CD8-positive, alpha-beta memory T cell (primary cell): ENCODE results near the gene ADGRA3. TPM values are rescaled to one million over a fixed set of nuclear protein-coding genes. Genes with fewer than 3 reads are reported as not detected.

ENCODE experiments used
- CTCF ChIA-PET: fragments of 350-600 bp; sonication (Branson Sonifier 250); formaldehyde crosslinking; loops from one replicate; lab custom pipeline; 2021; ENCODE audit warnings: antibody characterized with exemption; lab: Charles Lee
- POLR2A ChIA-PET: fragments of 350-600 bp; sonication (Branson Sonifier 250); formaldehyde crosslinking; loops from one replicate; lab custom pipeline; 2021; ENCODE audit warnings: antibody characterized with exemption; lab: Charles Lee
- DNase-seq, 5 donors: peaks; one replicate each; pipeline versions ENCODE4 v3.0.0 to v3.0.0-alpha.2; 2020 to 2022; ENCODE audit warnings: mixed read lengths in 1 of 5
- H3K27ac ChIP-seq: one replicate; pipeline ENCODE4 v1.7.0; 2013; ENCODE audit warnings: low read depth, mild to moderate bottlenecking, low read length, moderate library complexity
- H3K27me3 ChIP-seq: 2 replicates; pipeline ENCODE4 v1.7.0; 2013; ENCODE audit warnings: low read length, mild to moderate bottlenecking; ENCODE audit not compliant: insufficient read depth, poor library complexity, severe bottlenecking
- H3K36me3 ChIP-seq: 2 replicates; pipeline ENCODE4 v1.7.0; 2013; ENCODE audit warnings: mild to moderate bottlenecking, low read length, moderate library complexity; ENCODE audit not compliant: insufficient read depth
- H3K4me1 ChIP-seq: 2 replicates; pipeline ENCODE4 v1.7.0; 2013; ENCODE audit warnings: mild to moderate bottlenecking, low read length, moderate library complexity; ENCODE audit not compliant: insufficient read depth
- H3K4me3 ChIP-seq: 2 replicates; pipeline ENCODE4 v1.7.0; 2013; ENCODE audit warnings: mild to moderate bottlenecking, low read length
- H3K9me3 ChIP-seq: 2 replicates; pipeline ENCODE4 v1.7.0; 2013; ENCODE audit warnings: mild to moderate bottlenecking, low read length
- H3K27ac Mint-ChIP-seq, 8 donors: one replicate each; pipeline ENCODE4 v1.8.0; 2020 to 2021; ENCODE audit warnings: mixed read lengths in 8 of 8, mild to moderate bottlenecking in 6 of 8, inconsistent platforms in 3 of 8, moderate library complexity in 3 of 8
- H3K27me3 Mint-ChIP-seq, 2 donors: one replicate each; pipeline ENCODE4 v1.8.0; 2020 to 2021; ENCODE audit warnings: mixed read lengths in 2 of 2, mild to moderate bottlenecking in 1 of 2, moderate library complexity in 1 of 2
- H3K36me3 Mint-ChIP-seq, 3 donors: one replicate each; pipeline ENCODE4 v1.8.0; 2020 to 2021; ENCODE audit warnings: mixed read lengths in 3 of 3, inconsistent platforms in 1 of 3, mild to moderate bottlenecking in 1 of 3
- H3K4me1 Mint-ChIP-seq, 3 donors: one replicate each; pipeline ENCODE4 v1.8.0; 2020 to 2021; ENCODE audit warnings: mixed read lengths in 3 of 3, inconsistent platforms in 1 of 3, mild to moderate bottlenecking in 1 of 3
- H3K4me3 Mint-ChIP-seq, 7 donors: one replicate each; pipeline ENCODE4 v1.8.0; 2020 to 2021; ENCODE audit warnings: mixed read lengths in 7 of 7, mild to moderate bottlenecking in 6 of 7, moderate library complexity in 4 of 7, inconsistent platforms in 2 of 7
- H3K9me3 Mint-ChIP-seq, 5 donors: one replicate each; pipeline ENCODE4 v1.8.0; 2020 to 2022; ENCODE audit warnings: mixed read lengths in 5 of 5, mild to moderate bottlenecking in 3 of 5, moderate library complexity in 2 of 5, inconsistent platforms in 1 of 5
- polyA plus RNA-seq: library from polyadenylated mRNA; unstranded; fragments of 300-500 nt; fragmentation: Illumina TruSeq; gene quantifications from one replicate; pipeline ENCODE4 v1.2.3, GENCODE V29; 2021
- total RNA-seq, 2 experiments: library from RNA; stranded (reverse); gene quantifications; one replicate each; pipeline ENCODE4 v1.2.3, GENCODE V29; 2021

The ADGRA3 gene
- total and polyA plus RNA-seq, 3 experiments from 2014 or later = 0.32 to 2.2 (median 2.1) TPM

DNA sequence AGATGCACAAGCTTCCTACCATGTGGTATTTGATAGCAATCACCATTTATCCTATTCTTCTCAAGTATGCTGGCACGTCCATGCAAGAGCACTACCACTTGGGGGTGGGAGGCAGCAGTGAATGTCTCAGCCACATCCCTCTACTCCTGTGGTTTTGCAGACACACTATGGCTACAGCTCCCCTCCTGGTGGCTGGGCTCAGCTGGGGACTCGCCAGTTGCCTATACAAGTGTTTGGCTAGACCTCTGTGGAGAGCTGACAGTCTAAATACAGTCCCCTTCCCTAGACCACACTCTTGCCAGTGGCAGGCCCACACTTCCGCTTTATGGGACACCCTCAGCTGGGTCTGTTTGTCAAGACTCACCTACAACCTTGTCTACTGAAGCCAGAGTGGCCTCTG is 53.2 kb downstream of the ADGRA3 start:
- no peaks in the 10 kb centered on the region for H3K36me3 ChIP-seq
- H3K36me3 Mint-ChIP-seq = peaks cover 0 to 1% (median 0%) of the 10 kb centered on the region in 3 donors
- H3K27ac ChIP-seq = no peak overlapping the region
- no peaks in the 10 kb centered on the region for H3K9me3 ChIP-seq
- peaks cover 0 to 1% of the 10 kb centered on the region in 2 donors for H3K27me3 Mint-ChIP-seq
- CTCF ChIA-PET = no interaction called here
- no peak overlapping the region for H3K4me3 Mint-ChIP-seq
- no peak overlapping the region for H3K27ac Mint-ChIP-seq
- no peak for DNase-seq
- H3K4me3 ChIP-seq = no peak overlapping the region
- no peaks in the 10 kb centered on the region for H3K4me1 ChIP-seq
- POLR2A ChIA-PET = no interaction called here
- H3K4me1 Mint-ChIP-seq = no peaks in the 10 kb centered on the region
- H3K27me3 ChIP-seq = no peaks in the 10 kb centered on the region
- H3K9me3 Mint-ChIP-seq = peaks cover 0 to 11% (median 5%) of the 10 kb centered on the region in 5 donors

DNA sequence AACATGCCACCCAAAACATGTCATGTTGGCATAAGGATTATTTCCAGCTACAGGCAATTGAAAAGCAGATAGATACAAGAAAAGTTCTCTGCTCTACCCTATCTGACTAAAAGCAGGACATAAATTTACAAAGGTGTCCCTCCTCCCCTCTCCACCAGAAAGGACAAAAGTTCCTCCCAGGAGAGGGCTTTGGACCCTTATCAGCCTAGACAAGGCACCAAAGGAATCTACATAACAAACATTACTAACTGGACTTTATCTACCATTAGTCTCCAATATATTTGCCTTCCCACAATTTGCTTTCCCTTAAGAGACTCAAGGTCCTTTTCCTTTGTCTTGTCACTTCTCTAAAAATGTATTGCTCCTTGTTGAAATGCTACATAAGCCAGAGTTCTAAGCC is 55.6 kb downstream of the ADGRA3 start:
- Histone ChIP-seq H3K9me3 (no peaks in the 10 kb centered on the region), H3K27ac (no peak overlapping the region), H3K36me3 (no peaks in the 10 kb centered on the region), H3K4me3 (no peak overlapping the region), H3K27me3 (no peaks in the 10 kb centered on the region), H3K4me1 (no peaks in the 10 kb centered on the region)
- DNase-seq = no peak
- Mint-ChIP-seq H3K4me3 (no peak overlapping the region), H3K4me1 (no peaks in the 10 kb centered on the region), H3K27ac (no peak overlapping the region), H3K36me3 (peaks cover 0 to 1% (median 0%) of the 10 kb centered on the region in 3 donors), H3K9me3 (peaks cover 0 to 7% (median 2%) of the 10 kb centered on the region in 5 donors), H3K27me3 (peaks cover 0 to 1% of the 10 kb centered on the region in 2 donors)
- POLR2A ChIA-PET = no interaction called here
- CTCF ChIA-PET = no interaction called here

DNA sequence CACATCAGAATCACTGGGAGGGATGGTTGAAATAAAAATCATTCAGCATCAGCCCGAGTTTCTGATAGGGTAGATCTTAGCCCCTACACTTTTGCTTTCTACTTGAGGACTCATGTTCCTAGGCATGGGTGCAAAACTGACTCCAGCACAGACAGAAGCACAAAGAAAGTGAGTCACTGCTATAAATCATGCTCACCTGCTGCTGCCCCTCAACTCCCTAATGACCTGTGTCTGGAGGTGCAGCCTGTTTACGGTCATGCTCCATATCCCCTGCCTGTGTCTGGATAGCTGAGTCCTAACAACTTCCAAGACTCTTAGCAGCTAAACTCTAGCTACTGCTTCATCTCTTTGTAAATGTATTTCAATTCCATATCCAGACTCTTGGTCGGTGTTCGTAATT is 57.8 kb downstream of the ADGRA3 start:
- H3K9me3 Mint-ChIP-seq = peaks cover 2 to 8% (median 3%) of the 10 kb centered on the region in 5 donors
- H3K36me3 Mint-ChIP-seq = peaks cover 0 to 1% (median 0%) of the 10 kb centered on the region in 3 donors
- ChIA-PET POLR2A (no interaction called here), CTCF (no interaction called here)
- H3K4me3 Mint-ChIP-seq = no peak overlapping the region
- H3K4me3 ChIP-seq = no peak overlapping the region
- H3K9me3 ChIP-seq = no peaks in the 10 kb centered on the region
- DNase-seq = no peak
- H3K4me1 Mint-ChIP-seq = no peaks in the 10 kb centered on the region
- H3K4me1 ChIP-seq = no peaks in the 10 kb centered on the region
- H3K27ac Mint-ChIP-seq = no peak overlapping the region
- no peak overlapping the region for H3K27ac ChIP-seq
- H3K27me3 ChIP-seq = no peaks in the 10 kb centered on the region
- peaks cover 0 to 1% of the 10 kb centered on the region in 2 donors for H3K27me3 Mint-ChIP-seq
- H3K36me3 ChIP-seq = no peaks in the 10 kb centered on the region

DNA sequence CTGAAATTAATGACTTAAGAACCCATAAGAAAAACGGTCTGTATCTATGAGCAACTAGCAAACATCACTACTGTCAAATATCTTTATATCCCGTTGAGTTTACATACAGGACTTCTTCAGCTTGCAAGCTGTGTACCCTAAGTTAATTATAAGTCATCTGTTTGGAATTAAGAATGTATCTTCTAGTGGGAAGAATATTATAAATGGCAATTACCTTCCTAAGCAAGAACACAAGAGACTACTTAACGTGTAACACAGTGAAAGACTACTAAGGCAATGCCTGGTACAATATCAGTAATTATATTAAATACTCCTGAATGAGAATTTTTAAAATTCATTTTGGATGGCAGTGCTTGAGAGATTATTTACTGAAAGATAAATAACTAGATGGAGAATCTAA is 58.5 kb downstream of the ADGRA3 start:
- Mint-ChIP-seq H3K27ac (no peak overlapping the region), H3K9me3 (peaks cover 2 to 8% (median 3%) of the 10 kb centered on the region in 5 donors), H3K36me3 (peaks cover 0 to 1% (median 0%) of the 10 kb centered on the region in 3 donors), H3K4me3 (no peak overlapping the region), H3K4me1 (no peaks in the 10 kb centered on the region), H3K27me3 (peaks cover 0 to 1% of the 10 kb centered on the region in 2 donors)
- H3K4me1 ChIP-seq = no peaks in the 10 kb centered on the region
- H3K36me3 ChIP-seq = no peaks in the 10 kb centered on the region
- no peaks in the 10 kb centered on the region for H3K27me3 ChIP-seq
- H3K9me3 ChIP-seq = no peaks in the 10 kb centered on the region
- ChIA-PET CTCF (no interaction called here), POLR2A (no interaction called here)
- no peak overlapping the region for H3K4me3 ChIP-seq
- no peak for DNase-seq
- no peak overlapping the region for H3K27ac ChIP-seq

DNA sequence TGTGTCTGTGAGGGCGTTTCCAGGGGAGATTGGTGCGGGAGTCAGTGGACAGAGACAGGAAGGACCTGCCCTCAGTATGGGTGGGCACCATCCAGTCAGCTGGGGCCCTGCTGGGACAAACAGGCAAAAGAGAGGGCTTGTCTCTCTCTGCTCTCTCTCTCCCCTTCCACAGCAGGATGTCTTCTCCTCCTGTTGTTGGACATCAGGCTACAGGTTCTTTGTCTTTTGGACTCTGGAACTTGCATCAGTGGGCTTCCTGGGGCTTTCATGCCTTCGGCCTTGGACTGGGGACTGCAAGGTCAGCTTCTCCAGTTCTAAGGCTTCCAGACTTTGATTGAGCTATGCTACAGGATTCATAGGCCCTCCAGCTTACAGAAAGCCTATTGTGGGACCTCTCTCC is 59.6 kb downstream of the ADGRA3 start:
- no peaks in the 10 kb centered on the region for H3K27me3 ChIP-seq
- no peaks in the 10 kb centered on the region for H3K36me3 ChIP-seq
- Mint-ChIP-seq H3K4me1 (no peaks in the 10 kb centered on the region), H3K36me3 (peaks cover 0 to 1% (median 0%) of the 10 kb centered on the region in 3 donors), H3K4me3 (no peak overlapping the region), H3K27ac (no peak overlapping the region), H3K9me3 (peaks cover 2 to 6% (median 3%) of the 10 kb centered on the region in 5 donors), H3K27me3 (peaks cover 0 to 1% of the 10 kb centered on the region in 2 donors)
- H3K4me3 ChIP-seq = no peak overlapping the region
- no peak overlapping the region for H3K27ac ChIP-seq
- no peaks in the 10 kb centered on the region for H3K9me3 ChIP-seq
- no peak for DNase-seq
- no peaks in the 10 kb centered on the region for H3K4me1 ChIP-seq
- POLR2A ChIA-PET = no interaction called here
- CTCF ChIA-PET = no interaction called here

DNA sequence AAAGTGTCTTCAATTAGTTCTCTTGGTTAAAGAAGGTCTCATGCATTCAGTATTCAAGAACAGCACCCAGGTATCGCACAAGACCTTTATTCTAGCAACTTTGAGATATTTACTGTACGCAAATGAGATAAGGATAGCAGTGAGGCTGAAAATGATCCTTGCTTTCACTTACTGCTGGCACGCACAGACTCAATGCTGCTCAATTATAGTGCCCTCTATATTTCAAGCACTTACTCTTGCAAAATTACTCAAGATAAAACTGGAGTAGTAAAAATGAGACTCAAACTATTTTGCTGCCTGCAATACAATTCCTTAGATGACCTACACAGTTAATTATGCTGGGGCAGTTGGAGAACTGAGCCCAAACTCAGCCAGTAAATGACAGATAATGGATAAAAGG is 60.9 kb downstream of the ADGRA3 start:
- no peak for DNase-seq
- Histone ChIP-seq H3K9me3 (no peaks in the 10 kb centered on the region), H3K4me3 (no peak overlapping the region), H3K36me3 (no peaks in the 10 kb centered on the region), H3K4me1 (no peaks in the 10 kb centered on the region), H3K27ac (no peak overlapping the region), H3K27me3 (no peaks in the 10 kb centered on the region)
- Mint-ChIP-seq H3K36me3 (peaks cover 0 to 1% (median 0%) of the 10 kb centered on the region in 3 donors), H3K27me3 (no peaks in the 10 kb centered on the region), H3K9me3 (peaks cover 2 to 6% (median 3%) of the 10 kb centered on the region in 5 donors), H3K4me1 (no peaks in the 10 kb centered on the region), H3K27ac (no peak overlapping the region), H3K4me3 (no peak overlapping the region)
- ChIA-PET CTCF (no interaction called here), POLR2A (no interaction called here)

DNA sequence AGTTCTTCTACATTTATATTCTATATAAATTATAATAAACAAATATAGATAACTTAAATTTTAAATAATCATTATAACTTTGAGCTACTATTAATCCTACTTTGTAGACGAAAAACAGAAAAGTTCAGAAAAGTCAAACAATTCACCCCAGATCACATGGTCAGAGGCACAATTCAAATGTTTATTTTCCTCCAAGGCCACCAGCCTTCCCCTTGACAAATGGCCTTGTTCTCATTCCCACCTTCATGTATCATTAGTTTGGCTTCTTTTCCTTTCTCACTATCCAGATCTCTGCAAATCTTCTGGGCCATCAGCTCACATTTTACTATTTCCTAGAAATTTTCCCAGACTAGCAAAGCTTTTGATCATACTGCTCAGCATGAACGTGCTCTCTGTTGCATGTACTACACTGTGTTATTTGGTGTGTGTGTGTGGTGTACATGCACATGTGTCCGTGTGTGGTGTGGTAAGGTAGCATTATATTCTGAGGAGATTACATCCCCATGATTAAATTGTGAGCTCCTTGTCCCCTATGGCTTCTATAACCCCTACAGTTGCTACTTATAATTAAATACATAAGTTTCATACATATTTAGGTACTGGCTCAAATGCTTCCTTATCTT is 61.5 kb downstream of the ADGRA3 start:
- Mint-ChIP-seq H3K27me3 (no peaks in the 10 kb centered on the region), H3K36me3 (no peaks in the 10 kb centered on the region), H3K27ac (no peak overlapping the region), H3K4me3 (no peak overlapping the region), H3K9me3 (peaks cover 2 to 6% (median 3%) of the 10 kb centered on the region in 5 donors), H3K4me1 (no peaks in the 10 kb centered on the region)
- Histone ChIP-seq H3K36me3 (no peaks in the 10 kb centered on the region), H3K4me1 (no peaks in the 10 kb centered on the region), H3K27me3 (no peaks in the 10 kb centered on the region), H3K9me3 (no peaks in the 10 kb centered on the region), H3K27ac (no peak overlapping the region), H3K4me3 (no peak overlapping the region)
- POLR2A ChIA-PET = no interaction called here
- CTCF ChIA-PET = no interaction called here
- no peak for DNase-seq

DNA sequence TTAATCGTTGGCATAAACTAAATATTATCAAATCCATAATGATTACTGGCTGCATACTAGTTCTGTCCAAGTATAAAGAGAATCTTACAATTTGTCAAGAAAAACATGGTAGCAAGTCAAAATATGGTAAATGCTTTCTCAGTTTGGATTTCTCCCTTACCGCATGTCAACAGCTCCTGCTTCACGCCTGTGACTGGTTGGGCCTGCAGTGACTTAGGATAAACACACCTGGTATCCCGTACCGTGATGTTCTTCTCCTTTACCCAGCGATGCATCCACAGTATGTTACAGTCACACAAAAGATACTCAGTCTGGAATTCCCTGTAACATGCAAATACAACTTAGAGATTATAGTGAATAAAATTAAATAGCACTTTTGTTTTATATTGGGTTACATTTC is 71.1 kb downstream of the ADGRA3 start:
- H3K9me3 Mint-ChIP-seq = peaks cover 0 to 9% (median 4%) of the 10 kb centered on the region in 5 donors
- peaks cover 0 to 5% (median 3%) of the 10 kb centered on the region in 3 donors for H3K4me1 Mint-ChIP-seq
- H3K36me3 Mint-ChIP-seq = peaks cover 0 to 2% (median 0%) of the 10 kb centered on the region in 3 donors
- Histone ChIP-seq H3K4me3 (no peak overlapping the region), H3K27me3 (no peaks in the 10 kb centered on the region), H3K36me3 (no peaks in the 10 kb centered on the region), H3K9me3 (no peaks in the 10 kb centered on the region), H3K27ac (no peak overlapping the region), H3K4me1 (no peaks in the 10 kb centered on the region)
- H3K4me3 Mint-ChIP-seq = no peak overlapping the region
- ChIA-PET CTCF (no interaction called here), POLR2A (no interaction called here)
- no peak for DNase-seq
- H3K27ac Mint-ChIP-seq = no peak overlapping the region
- H3K27me3 Mint-ChIP-seq = no peaks in the 10 kb centered on the region
